HS-27A (cell line): Measurements from ENCODE around the gene RHBDD2.
"Not testable (repeated sequence)": the region's sequence is repeated elsewhere in the genome, so short reads cannot be mapped to it uniquely, and the experiment has no call there.

Experiments
- DNase-seq: peaks from one replicate; pipeline ENCODE4 v3.0.0-alpha.2; 2012; ENCODE audit warnings: low read depth, missing footprints

RHBDD2 gene

DNA sequence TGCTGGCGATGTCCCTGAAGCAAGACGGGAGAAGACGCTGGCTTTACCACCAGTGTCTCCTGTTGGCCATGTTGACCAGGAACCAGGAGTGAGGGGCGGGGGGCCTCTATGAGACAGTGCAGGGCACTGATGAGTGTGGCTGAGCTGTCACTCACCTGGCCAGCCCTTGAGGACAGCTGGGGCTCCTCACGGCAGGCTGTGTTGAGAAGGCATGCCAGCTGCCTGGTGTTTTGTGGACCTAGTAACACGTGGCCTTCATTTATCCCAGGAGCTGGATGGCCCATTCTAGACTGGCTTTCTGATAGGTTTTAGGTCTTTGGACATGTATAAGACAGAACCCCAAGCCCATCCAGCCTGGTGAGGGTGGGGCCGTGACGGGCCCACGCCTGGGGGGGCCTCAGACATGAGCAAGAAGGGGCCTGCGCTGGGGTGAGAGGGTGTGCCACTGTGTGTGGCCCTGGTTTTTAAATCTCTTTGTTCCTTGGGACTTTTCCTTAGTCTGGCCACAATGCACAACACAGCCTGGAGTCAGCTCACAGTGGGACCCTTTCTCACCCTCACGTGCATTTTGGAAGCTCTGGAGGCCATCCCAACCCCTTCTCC, 10.5 kb downstream of the RHBDD2 start:
- DNase-seq, result no peak

DNA sequence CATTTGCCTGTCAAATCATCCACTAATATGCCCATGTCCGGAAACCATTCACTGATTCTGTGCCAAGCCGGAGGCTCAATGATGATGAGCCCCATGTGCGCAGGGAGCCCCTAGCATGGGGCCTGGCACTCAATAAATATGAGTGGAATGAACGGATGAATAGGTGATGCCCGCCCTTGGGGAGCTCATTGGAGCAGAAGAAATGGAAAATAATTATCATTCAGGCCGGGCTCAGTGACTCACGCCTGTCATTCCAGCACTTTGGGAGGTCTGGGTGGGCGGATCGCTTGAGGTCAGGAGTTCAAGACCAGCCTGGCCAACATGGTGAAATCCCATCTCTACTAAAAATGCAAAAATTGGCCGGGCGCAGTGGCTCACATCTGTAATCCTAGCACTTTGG, 11.0 kb downstream of the RHBDD2 start:
- DNase-seq, result no peak

DNA sequence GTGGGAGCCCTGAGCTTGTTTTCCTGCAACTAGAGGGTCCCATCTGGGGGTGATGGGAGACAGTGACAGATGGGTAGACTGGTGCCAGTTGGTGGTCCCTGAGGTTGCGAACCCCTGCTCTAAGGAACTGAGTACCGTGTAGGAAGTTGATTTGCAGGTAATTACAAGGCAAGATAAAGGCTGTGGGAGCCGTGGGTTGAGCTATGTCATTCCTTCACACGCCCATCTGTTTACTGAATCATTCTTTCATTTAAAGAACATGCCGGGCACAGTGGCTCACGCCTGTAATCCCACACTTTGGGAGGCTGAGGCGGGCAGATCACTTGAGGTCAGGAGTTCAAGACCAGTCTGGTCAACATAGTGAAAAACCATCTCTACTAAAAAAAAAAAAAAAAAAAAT, 12.4 kb downstream of the RHBDD2 start:
- not testable (repeated sequence) for DNase-seq

DNA sequence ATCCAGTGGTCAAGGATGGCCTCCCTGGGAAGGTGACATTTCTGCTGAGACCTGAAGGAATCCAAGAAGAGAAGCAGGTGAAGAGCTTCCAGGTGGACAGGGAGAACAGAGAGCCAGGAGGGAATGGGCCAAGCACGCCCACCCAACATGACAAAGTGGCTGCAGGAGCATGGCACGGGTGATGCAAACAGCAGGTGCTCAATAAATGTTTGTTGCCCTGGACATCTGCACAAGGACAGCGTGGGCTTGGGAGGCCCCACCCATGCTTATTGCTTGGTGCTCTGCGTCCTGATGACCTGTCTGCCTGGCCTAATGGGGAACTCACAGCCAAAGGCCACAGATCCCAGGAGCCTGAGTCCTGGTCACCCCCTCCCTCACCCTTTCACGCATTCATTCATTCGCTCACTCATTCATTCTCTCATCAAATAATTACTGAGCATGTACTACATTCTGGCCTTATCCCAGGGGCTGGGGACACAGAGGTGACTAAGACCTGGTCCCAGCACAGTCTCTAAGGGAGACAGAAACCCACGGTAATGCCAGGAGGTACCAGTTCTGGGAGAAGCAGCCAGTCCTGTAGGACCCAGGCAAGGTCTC, 13.1 kb downstream of the RHBDD2 start:
- no peak for DNase-seq

DNA sequence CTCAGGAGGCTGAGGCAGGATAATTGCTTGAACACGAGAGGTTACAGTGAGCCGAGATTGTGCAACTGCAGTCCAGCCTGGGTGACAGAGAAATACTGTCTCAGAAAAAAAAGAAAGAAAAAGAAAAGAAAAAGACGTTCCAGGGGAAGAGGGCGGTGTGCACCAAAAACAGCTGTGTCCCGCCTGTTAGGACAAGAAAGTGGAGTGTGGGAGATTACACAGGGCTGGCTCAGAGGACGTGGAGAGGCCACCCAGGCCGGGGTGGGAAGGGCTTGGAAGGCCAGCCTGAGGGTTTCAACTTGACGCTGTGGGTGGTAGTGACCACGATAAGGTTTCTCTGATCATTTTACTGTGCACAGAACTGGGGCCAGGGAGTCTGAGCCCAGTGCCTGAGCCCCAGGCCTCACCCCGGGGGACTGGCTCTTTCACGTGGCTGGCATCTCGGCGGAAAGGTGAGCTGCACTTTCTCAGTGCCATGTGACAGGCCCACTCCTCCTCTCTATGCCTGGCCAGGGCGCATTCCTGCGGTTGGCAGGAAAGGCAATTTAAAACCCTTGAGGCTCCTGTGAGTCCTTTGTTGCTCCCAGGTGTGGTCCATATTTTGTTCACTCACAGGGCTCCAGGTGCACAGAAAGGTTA, 13.9 kb downstream of the RHBDD2 start:
- DNase-seq, result no peak

DNA sequence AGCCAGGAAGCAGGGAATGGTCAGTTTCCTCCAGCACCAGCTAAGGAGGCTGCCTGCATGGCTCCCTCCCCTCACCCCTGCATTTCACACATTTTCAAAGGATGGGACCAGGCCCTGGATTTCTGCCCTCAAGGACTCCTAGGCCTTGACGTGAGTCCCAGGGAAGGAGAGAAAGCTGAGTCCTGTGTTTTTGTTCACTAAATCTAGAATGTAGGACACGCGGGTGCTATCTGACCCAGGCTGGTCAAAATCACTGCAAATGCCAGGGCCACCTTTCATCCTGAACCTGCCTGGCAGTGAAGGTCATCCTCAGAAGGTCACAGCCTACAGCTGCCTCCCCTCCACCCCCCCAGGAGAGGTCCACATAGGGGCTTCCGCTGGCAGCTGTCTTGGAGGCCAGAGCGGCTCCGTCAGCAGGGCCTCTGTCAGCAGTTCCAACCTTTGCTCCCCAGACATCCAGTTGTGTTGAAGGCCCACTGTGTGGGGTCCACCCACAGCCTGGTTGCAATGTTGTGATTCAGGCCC, 18.0 kb downstream of the RHBDD2 start:
- no peak for DNase-seq

DNA sequence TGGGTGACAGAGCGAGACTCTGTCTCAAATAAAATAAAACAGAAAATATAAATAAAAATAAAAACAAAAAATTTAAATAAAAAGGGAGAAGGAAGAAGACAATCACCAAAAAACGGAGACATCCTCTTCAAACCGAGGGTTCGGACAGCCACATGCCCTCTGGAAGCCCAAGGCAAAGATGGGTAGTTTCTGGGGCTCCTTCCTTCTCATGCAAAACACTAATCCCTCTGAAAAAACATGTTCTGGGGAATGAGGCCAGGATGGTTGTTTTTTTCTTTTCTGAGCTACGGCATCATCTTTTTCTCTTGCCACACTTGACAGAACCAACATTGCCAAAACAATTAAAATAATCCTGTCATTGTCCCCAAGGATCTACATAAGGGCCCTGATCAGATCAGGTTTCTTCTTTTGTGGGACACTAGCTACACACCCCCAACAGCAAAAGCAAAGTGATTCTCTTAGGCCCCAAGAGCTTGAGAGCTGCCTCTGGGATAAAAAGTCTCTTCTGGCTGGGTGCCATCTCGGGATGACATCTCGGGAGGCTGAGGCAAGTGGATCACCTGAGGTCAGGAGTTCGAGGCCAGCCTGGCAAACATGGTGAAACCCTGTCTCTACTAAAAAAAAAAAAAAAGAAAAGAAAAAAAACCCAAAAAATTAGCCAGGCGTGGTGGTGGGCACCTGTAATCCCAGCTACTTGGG, 21.9 kb downstream of the RHBDD2 start:
- DNase-seq, result no peak

DNA sequence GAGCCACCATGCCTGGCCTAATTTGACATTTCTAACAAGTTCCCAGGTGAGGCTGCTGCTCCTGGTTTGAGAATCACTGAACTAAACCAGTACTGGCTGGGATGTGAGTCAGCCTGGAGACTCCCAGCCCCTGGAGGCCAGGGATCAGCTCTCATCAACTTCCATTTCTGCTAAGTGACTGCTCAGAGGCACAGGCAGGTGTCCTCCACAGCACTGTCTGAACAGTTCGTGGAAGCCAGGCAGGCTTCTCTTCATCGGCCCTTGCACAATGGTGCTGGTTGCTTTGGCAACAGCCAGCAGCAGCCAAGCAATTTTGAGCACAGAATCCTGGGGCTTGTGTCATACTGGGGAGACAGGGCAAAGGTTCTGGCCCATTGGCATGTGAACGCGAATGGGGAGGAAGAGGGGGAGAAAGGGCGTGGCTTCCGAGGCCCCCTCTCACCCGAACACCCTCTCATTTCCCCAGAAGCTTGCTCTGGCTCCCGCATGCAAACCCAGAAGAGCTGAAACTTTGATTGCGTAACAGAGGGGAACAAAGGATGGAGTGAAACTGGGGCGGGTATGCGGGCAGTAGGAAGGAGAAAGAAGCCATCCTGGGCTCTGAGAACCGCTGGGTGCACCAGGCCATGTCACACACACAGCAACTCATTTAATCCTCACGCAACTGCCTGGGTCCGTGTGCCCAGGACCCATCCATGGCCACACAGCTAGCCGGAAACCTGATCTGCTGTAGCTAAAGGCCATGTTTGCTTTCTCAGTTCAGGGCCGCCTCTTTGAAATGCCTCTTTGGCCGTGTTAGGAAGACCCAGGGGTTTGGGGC, 27.2 kb downstream of the RHBDD2 start:
- no peak for DNase-seq

DNA sequence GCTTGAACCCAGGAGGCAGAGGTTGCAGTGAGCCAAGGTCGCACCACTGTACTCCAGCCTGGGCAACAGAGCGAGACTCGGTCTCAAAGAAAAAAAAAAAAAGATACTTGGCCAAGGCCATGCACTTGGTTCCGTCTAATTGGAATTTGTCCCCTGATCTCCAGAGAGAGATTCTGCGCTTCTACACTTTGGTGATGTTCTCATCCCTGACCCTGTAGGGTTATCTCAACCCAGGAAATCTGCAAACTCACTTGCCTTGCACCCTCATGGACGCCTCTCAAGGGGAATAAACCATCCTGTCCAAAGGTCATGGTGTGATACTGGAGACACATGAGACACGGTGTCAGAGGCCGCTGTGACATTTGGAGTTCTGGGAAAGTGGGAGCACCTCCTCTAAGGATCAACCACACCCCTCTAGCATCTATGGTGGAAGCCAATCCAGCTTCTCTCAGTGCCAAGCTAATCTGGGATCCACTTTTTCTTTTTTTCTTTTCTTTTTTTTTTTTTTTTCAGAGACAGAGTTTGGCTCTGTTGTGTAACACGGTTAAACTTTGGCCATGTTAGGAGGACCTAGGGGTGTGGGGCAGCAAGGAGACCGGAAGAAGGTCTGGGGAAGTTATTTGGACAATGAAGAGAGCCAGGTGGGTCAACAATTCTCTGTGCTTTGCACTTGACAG, 28.3 kb downstream of the RHBDD2 start:
- no peak for DNase-seq

DNA sequence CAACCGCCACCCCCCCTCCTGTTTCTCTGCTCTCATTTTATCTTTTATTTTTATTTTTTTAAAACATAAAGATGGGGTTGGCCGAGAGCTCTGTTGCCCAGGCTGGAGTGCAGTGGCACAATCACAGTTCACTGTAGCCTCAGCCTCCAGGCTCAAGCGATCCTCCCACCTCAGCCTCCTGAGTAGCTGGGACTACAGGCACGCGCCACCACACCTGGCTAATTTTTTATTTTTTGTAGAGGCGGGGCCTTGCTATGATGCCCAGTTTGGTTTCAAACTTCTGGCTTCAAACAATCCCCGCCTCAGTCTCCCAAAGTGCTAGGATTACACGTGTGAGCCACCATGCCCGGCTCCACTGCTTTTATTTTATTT, 28.8 kb downstream of the RHBDD2 start:
- DNase-seq, result not testable (repeated sequence)

DNA sequence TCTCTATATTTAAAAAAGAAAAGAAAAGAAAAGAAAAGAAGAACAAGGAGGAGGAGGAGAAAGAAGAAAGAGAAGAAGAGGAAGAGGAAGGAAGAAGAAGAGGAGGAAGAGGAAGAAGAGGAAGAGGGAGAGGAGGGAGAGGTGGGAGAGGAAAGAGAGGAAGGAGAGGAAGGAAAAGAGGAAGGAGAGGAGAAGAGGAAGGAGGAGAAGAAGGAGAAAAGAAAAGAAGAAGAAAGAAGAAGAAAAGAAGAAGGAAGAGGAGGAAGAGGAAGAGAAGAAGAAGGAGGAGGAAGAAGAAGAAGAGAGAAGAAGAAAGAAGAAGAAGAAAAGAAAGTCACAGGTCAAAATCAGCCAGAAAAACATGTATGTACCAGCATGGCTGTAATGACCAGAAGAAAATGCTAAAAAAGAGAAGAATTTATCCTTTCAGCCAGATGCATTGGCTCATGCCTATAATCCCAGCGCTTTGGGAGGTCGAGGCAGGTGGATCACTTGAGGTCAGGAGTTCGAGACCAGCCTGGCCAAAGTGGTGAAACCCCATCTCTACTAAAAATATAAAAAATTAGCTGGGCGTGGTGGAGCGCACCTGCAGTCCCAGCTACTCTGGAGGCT, 30.8 kb downstream of the RHBDD2 start:
- DNase-seq, result no peak

DNA sequence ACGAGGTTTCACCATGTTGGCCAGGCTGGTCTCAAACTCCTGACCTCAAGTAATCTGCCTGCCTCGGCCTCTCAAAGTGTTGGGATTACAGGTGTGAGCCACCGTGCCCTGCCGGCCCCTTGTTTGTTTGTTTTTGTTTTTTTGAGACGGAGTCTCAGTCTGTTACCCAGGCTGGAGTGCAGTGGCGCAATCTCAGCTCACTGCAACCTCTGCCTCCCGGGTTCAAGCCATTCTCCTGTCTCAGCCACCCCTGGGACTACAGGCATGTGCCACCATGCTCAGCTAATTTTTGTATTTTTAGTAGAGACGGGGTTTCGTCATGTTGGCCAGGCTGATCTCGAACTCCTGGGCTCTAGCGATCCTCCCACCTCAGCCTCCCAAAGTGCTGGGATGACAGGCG, 32.4 kb downstream of the RHBDD2 start:
- DNase-seq, result not testable (repeated sequence)

DNA sequence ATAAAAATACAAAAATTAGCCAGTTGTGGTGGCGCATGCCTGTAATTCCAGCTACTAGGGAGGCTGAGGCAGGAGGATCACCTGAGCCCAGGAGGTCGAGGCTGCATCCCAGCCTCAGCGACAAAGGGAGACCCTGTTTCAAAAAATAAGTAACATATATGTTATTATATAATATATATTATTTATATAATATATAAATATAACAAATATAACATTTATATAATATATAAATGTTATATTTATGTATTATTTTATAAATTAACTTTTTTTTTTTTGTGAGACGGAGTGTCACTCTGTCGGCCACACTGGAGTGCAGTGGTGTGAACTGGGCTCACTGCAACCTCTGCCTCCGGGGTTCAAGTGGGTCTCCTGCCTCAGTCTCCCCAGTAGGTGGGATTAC, 34.6 kb downstream of the RHBDD2 start:
- DNase-seq, result no peak

DNA sequence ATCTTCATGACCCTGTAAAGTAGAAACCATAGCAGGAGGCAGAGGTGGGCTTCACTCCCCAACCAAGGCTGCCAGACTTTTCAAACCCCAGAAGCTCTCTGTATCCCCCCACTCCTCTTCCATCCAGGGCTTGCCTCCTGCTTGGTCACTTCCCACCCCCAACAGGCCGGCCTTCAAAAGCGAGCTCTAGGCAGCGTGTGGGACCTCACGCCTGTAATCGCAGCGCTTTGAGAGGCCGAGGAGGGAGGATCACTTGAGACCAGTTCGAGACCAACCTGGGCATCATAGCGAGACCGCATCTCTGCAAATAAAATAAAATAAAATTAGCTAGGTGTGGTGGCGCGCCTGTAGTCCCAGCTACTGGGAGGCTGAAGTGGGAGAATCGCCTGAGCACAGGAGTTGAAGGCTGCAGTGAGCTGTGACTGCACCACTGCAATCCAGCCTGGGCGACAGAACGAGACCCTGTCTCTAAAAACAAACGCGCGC, 35.4 kb downstream of the RHBDD2 start:
- no peak for DNase-seq

DNA sequence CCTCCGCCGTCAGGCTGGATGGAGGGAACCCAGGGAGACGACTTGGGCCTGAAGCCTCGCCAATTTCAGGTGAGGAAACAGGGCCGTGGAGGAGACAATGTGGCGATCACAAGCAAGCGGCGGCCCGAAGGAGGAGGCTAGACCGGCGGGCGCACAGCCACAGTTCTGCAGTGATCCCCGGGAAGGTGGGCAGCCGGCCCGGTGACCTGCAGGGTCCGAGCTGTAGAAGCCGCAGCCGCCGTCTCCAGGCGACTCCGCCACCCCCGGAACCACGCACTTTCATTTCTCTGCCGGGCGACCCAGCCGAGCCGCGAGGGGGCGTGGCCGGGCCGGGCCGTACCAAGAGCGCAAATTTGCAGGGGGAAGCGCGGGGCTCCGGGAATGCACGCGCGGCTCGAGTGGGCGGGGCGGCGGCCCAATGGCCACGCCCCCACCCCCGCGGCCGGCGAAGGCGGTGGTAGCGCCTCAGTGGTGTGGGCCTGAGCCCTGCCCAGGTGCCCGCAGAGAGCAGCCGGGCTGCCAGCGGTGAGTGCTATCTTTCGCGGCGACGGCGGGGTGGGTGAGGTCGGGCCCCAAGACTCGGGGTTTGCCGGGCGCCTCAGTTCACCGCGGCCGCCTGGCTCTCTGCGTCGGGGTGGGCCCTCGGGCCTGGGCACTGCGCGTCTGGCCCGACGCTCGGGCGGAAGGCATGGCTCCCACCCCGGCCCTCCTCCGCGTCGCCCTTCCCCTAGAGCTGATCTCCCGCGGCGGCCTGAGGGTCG, 36.0 kb downstream of the RHBDD2 start, which contains the start of gene POR:
POR (plus strand) TSS at position 501 of the 761 bp plus-strand sequence. CDS start 38,847 bp downstream, outside the sequence.
- DNase-seq, result peak; percentile 56

DNA sequence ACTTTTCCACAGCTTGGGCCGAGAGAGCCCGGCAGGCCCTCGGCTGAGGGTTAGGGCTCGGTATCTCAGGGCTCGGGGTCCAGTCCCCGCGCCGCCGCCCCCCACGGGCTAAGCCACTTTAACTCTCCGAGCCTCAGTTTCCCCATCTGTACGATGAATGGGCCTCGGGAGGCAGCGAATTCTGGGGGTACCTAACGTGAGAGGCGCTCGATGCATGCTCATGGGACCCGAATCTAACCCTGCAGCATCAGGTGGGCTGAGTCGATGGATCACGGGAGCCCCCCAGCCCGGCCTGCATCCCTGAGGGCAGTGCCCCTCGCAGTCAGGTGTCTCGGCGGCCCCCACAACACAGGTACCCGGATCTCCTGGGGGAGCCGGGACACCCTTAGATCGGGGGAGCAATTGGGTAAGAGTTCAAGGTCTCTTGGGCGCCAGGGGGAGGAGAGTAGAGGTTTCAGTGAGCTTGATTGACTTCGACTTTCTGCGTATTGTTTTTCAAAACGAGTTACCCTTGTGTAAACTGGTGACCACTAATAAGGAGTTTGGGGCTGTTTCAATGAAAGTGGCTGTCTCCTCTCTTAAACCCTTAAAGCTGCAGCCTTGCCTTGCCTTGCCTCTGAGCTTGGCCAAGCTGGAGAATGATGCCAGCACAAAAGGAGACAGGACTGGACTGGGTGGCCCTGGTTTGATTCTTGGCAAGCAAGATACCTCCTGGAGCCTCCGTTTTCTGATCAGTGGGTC, 36.8 kb downstream of the RHBDD2 start:
- DNase-seq, result no peak

DNA sequence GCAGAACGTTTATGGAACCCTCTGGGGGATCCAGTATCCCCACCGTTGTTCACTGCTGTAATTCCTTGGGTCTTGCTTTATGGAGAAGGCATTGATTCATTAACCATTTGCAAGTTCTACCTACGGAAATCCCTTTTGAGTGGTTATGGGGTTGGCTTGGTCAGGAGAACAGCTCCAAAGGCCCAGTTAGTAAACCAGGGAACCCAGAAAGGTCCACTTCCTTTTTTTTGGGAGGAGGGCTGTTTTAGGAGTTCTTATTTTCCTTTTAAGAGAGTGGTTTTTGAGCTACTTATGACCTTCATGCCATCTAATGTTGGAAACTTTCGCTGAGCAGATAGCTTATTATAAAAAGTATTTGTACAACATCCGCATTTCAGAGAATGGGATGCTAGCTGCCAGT, 37.4 kb downstream of the RHBDD2 start:
- DNase-seq, result no peak

DNA sequence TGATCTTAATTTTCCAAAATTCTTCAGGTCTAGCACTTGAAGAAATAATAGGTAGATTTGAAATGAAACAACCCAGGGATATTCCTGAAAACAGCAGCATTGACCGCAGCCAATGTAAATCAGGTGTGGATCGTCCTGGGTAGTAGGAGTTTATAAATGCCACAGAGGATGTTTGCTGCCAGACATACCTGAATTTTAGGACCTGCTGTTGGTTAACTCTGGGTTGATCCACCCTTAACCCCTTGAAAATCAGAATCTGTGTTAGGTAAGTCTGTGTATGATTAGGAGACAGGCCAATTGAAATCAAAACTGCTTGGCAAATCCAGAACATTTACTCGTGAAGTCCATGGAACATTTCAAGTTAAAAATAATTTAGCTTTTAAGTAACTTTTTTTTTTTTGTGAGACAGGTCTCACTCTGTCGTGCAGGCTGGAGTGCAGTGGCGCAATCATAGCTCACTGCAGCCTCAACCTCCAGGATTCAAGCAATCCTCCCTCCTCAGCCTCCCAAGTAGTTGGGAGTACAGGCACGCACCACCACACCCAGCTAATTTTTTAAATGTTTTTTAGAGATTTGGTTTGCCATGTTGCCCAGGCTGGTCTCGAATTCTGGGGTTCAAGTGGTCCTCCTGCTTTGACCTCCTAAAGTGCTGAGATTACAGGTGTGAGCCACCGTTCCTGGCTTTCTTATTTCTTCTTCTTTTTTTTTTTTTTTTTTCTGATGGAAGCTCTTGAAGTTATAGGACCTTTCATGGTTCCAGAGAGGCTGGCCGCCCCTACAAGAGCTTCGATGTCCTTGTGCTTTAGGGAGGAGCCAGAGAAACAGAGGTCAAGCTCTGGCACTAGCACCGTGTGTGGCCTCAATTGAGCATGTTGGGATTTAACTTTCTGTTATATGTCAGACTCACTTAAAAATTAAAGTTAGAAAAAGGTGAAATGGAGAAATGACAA, 38.1 kb downstream of the RHBDD2 start:
- no peak for DNase-seq
